H1 (cell line): ENCODE data around the gene CHMP6. TPM values are rescaled to one million over a fixed set of nuclear protein-coding genes. Genes with fewer than 3 reads are reported as not detected.

ENCODE experiments used
- ASH2L ChIP-seq: fragments of 200-600, 300-600 bp; sonication (generic); IDR thresholded peaks from one replicate; pipeline ENCODE4 v1.7.1; 2017; ENCODE audit warnings: low read length
- ATF3 ChIP-seq: IDR thresholded peaks from 2 replicates; pipeline ENCODE4 v1.6.1; 2011; ENCODE audit warnings: low read depth, mild to moderate bottlenecking, low read length; ENCODE audit not compliant: insufficient read depth
- BACH1 ChIP-seq: IDR thresholded peaks from 2 replicates; pipeline ENCODE4 v1.6.1; 2012; ENCODE audit warnings: low read length, improper control_type of control experiment
- CBX8 ChIP-seq: fragments of 300-800, 300-1000 bp; sonication (generic); IDR thresholded peaks from 2 replicates; pipeline ENCODE4 v1.7.1; 2016; ENCODE audit warnings: low read depth, low read length, borderline replicate concordance
- CHD2 ChIP-seq: IDR thresholded peaks from 2 replicates; pipeline ENCODE4 v1.6.1; 2012; ENCODE audit warnings: low read length, improper control_type of control experiment
- EP300 ChIP-seq, 2 experiments: IDR thresholded peaks; 1 replicate in 1 of 2; 2 replicates in 1 of 2; pipeline ENCODE4 v1.6.1; 2011 to 2012; ENCODE audit warnings: low read depth in 2 of 2, low read length in 2 of 2, mild to moderate bottlenecking in 2 of 2, borderline replicate concordance in 1 of 2, inconsistent platforms in 1 of 2, moderate library complexity in 1 of 2
- GABPA ChIP-seq: IDR thresholded peaks from 2 replicates; pipeline ENCODE4 v1.6.1; 2011; ENCODE audit warnings: mild to moderate bottlenecking, low read length, moderate library complexity, borderline replicate concordance; ENCODE audit not compliant: insufficient read depth
- GTF2F1 ChIP-seq: IDR thresholded peaks from 2 replicates; pipeline ENCODE4 v1.6.1; 2012; ENCODE audit warnings: low read depth, low read length, improper control_type of control experiment, borderline replicate concordance
- MAX ChIP-seq: IDR thresholded peaks from 2 replicates; pipeline ENCODE4 v1.6.1; 2012; ENCODE audit warnings: inconsistent platforms
- RAD21 ChIP-seq, 2 experiments: IDR thresholded peaks in 1 of 2; conservative IDR thresholded peaks in 1 of 2; 2 replicates each; pipeline ENCODE4 v1.6.1; 2011; ENCODE audit warnings: low read depth in 2 of 2, low read length in 2 of 2, improper control_type of control experiment in 1 of 2, inconsistent platforms in 1 of 2, mild to moderate bottlenecking in 1 of 2, moderate library complexity in 1 of 2
- SAP30 ChIP-seq: fragments of 300-600 bp; sonication (generic); IDR thresholded peaks from 2 replicates; pipeline ENCODE4 v1.7.1; 2012; ENCODE audit warnings: low read length, moderate library complexity, mild to moderate bottlenecking, inconsistent platforms; ENCODE audit not compliant: insufficient read depth, insufficient replicate concordance
- TAF7 ChIP-seq: optimal IDR thresholded peaks from 2 replicates; pipeline ENCODE3; 2011; ENCODE audit warnings: low read depth, mild to moderate bottlenecking, inconsistent platforms, low read length, moderate library complexity, borderline replicate concordance
- YY1 ChIP-seq: IDR thresholded peaks from 2 replicates; pipeline ENCODE4 v1.6.1; 2011; ENCODE audit warnings: low read depth, mild to moderate bottlenecking, low read length
- polyA plus RNA-seq, 7 experiments: library from polyadenylated mRNA; depleted of rRNA in 3 of 7; stranded (reverse) in 5 of 7; unstranded in 2 of 7; fragments of >200 nt in 5 of 7; fragments of 200-250 nt in 2 of 7; gene quantifications; 1 replicate in 5 of 7; 2 replicates in 1 of 7; 4 replicates in 1 of 7; pipeline versions ENCODE4 v1.2.1 to v1.2.3, GENCODE V29; 2011 to 2013; ENCODE audit warnings: missing spikeins in 2 of 7, mixed read lengths in 2 of 7
- total RNA-seq: library from RNA; stranded (reverse); fragmentation: NEBNext Ultra II Directional; extraction: Animal tissue kit (Norgen Biotek cat#: 25700); gene quantifications from 2 replicates; pipeline ENCODE4 v1.2.1, GENCODE V29; 2021

The CHMP6 gene
- total and polyA plus RNA-seq, 2 of the 8 experiments (the other 6 are each of a cell fraction or from before 2014, with no cell fraction given): 15.7 to 24.3 TPM

GRCh38 chr17:80984749-80985148, 6.9 kb upstream of the CHMP6 start (continued):
- TF ChIP-seq CBX8 (no peak), GTF2F1 (no peak), GABPA (no peak), RAD21 (IDR thresholded peaks at IDR 0.05 in 1 of 2, conservative IDR thresholded peaks at IDR 0.05 in 1 of 2; ENCODE audit: low read depth in 2 of 2, low read length in 2 of 2) (no peak), SAP30 (no peak), EP300 (IDR thresholded peaks at IDR 0.05; ENCODE audit: borderline replicate concordance in 1 of 2, low read depth in 2 of 2, low read length in 2 of 2) (no peak), MAX (peak; percentile 43), TAF7 (no peak), CHD2 (no peak), BACH1 (no peak), ASH2L (no peak), YY1 (no peak), ATF3 (peak; percentile 18; the same call in 1 of the 2 replicates)
